Neural cell (in vitro differentiated cells): ENCODE measurements around the gene SEMA6A. TPM values are rescaled to one million over a fixed set of nuclear protein-coding genes. Genes with fewer than 3 reads are reported as not detected.

Experiments
- H2AFZ ChIP-seq: fragments of 200-600, 300-800 bp; sonication (generic), shearing (Covaris generic); 2 replicates; pipeline ENCODE4 v1.6.0; 2014; ENCODE audit warnings: low read depth, mild to moderate bottlenecking, antibody characterized with exemption, low read length, moderate library complexity
- H3F3A ChIP-seq: fragments of 200-600 bp; shearing (Covaris generic); 2 replicates; pipeline ENCODE4 v1.6.1; 2016; ENCODE audit warnings: mild to moderate bottlenecking, moderate library complexity, mixed read lengths, antibody characterized with exemption, low read length; ENCODE audit not compliant: insufficient read depth, poor library complexity, severe bottlenecking
- H3K27ac ChIP-seq: fragments of 200-600, 300-800 bp; sonication (generic), shearing (Covaris generic); 2 replicates; pipeline ENCODE4 v1.5.1; 2014; ENCODE audit warnings: mild to moderate bottlenecking, low read length, moderate library complexity
- H3K27me3 ChIP-seq: fragments of 300-800, 200-600 bp; sonication (generic), shearing (Covaris generic); 2 replicates; pipeline ENCODE4 v1.6.0; 2014; ENCODE audit warnings: mild to moderate bottlenecking, low read depth, low read length, moderate library complexity; ENCODE audit not compliant: insufficient read depth
- H3K36me3 ChIP-seq: fragments of 300-800, 200-600 bp; sonication (generic), shearing (Covaris generic); 2 replicates; pipeline ENCODE4 v1.5.1; 2014; ENCODE audit warnings: mild to moderate bottlenecking, antibody characterized with exemption, low read length, moderate library complexity; ENCODE audit not compliant: insufficient read depth
- H3K4me2 ChIP-seq: fragments of 300-800, 200-600 bp; sonication (generic), shearing (Covaris generic); 2 replicates; pipeline ENCODE4 v1.6.0; 2014; ENCODE audit warnings: mild to moderate bottlenecking, low read length
- H3K4me3 ChIP-seq: fragments of 300-800, 200-600 bp; sonication (generic), shearing (Covaris generic); 2 replicates; pipeline ENCODE4 v1.5.1; 2014; ENCODE audit warnings: mild to moderate bottlenecking, low read length, moderate library complexity
- H3K79me2 ChIP-seq: fragments of 200-600 bp; shearing (Covaris generic); replicated peaks from 2 replicates; pipeline ENCODE4 v1.6.0; 2014; ENCODE audit warnings: mild to moderate bottlenecking, low read length, moderate library complexity; ENCODE audit not compliant: insufficient read depth
- H3K9ac ChIP-seq: fragments of 300-800, 200-600 bp; sonication (generic), shearing (Covaris generic); 2 replicates; pipeline ENCODE4 v1.6.1; 2016; ENCODE audit warnings: mild to moderate bottlenecking, low read length, mixed read lengths
- H3K9me2 ChIP-seq: fragments of 200-600 bp; shearing (Covaris generic); 2 replicates; pipeline ENCODE4 v1.6.1; 2016; ENCODE audit warnings: mild to moderate bottlenecking, low read length, mixed read lengths; ENCODE audit not compliant: insufficient read depth
- H3K9me3 ChIP-seq: fragments of 200-600, 300-800 bp; sonication (generic), shearing (Covaris generic); 2 replicates; pipeline ENCODE4 v1.6.1; 2016; ENCODE audit warnings: mild to moderate bottlenecking, mixed run types, low read length, moderate library complexity, mixed read lengths
- H4K20me1 ChIP-seq: fragments of 200-600 bp; shearing (Covaris generic); 2 replicates; pipeline ENCODE4 v1.6.1; 2016; ENCODE audit warnings: mild to moderate bottlenecking, mixed run types; ENCODE audit not compliant: insufficient read depth
- CTCF ChIP-seq: fragments of 450-650 bp; IDR thresholded peaks from 2 replicates; pipeline ENCODE4 v1.5.1; 2014; ENCODE audit warnings: antibody characterized with exemption, mild to moderate bottlenecking, moderate library complexity; ENCODE audit not compliant: poor library complexity, severe bottlenecking
- EP300 ChIP-seq: fragments of 450-650 bp; conservative IDR thresholded peaks from 2 replicates; pipeline ENCODE4 v1.6.1; 2014; ENCODE audit warnings: antibody characterized with exemption, mild to moderate bottlenecking, moderate library complexity; ENCODE audit not compliant: poor library complexity, severe bottlenecking
- EZH2 ChIP-seq: fragments of 200-600, 300-800 bp; shearing (Covaris generic), sonication (generic); IDR thresholded peaks from 2 replicates; pipeline ENCODE4 v1.6.1; 2014; ENCODE audit warnings: antibody characterized with exemption, low read length, borderline replicate concordance, mild to moderate bottlenecking; ENCODE audit not compliant: insufficient read depth, poor library complexity, severe bottlenecking
- MXI1 ChIP-seq: fragments of 450-650 bp; conservative IDR thresholded peaks from 2 replicates; pipeline ENCODE4 v1.6.1; 2014; ENCODE audit warnings: antibody characterized with exemption, mild to moderate bottlenecking; ENCODE audit not compliant: poor library complexity, severe bottlenecking
- POLR2AphosphoS5 ChIP-seq: IDR thresholded peaks from 2 replicates; pipeline ENCODE4 v1.6.1; 2012
- RAD21 ChIP-seq: fragments of 450-650 bp; conservative IDR thresholded peaks from 2 replicates; pipeline ENCODE4 v1.6.1; 2014; ENCODE audit warnings: antibody characterized with exemption, mild to moderate bottlenecking, moderate library complexity
- REST ChIP-seq: IDR thresholded peaks from 2 replicates; pipeline ENCODE4 v1.6.1; 2012; ENCODE audit warnings: borderline replicate concordance
- SMC3 ChIP-seq: fragments of 450-650 bp; conservative IDR thresholded peaks from 2 replicates; pipeline ENCODE4 v1.6.1; 2014; ENCODE audit warnings: antibody characterized with exemption, mild to moderate bottlenecking, moderate library complexity; ENCODE audit not compliant: poor library complexity
- TAF1 ChIP-seq: IDR thresholded peaks from 2 replicates; pipeline ENCODE4 v1.6.1; 2012; ENCODE audit warnings: low read depth
- polyA plus RNA-seq: library from polyadenylated mRNA; depleted of rRNA; stranded (reverse); fragments of >200 nt; gene quantifications from 2 replicates; pipeline ENCODE4 v1.2.3, GENCODE V29; 2014

Gene SEMA6A
- polyA plus RNA-seq, 1 donor from 2014 or later = 6.5 TPM

GRCh38 chr5:116480894-116481510, 93.6 kb downstream of the SEMA6A start:
- Histone ChIP-seq H3K4me2 (no peak overlapping the region), H3F3A (no peaks in the 10 kb centered on the region), H3K9me2 (no peaks in the 10 kb centered on the region), H3K27me3 (no peaks in the 10 kb centered on the region), H3K9ac (no peak overlapping the region), H3K36me3 (peaks cover 16% of the 10 kb centered on the region), H3K27ac (no peak overlapping the region), H3K4me3 (no peak overlapping the region), H4K20me1 (no peaks in the 10 kb centered on the region), H2AFZ (no peak overlapping the region), H3K79me2 (no peaks in the 10 kb centered on the region), H3K9me3 (peaks cover 6% of the 10 kb centered on the region)
- TF ChIP-seq EP300 (no peak), REST (no peak), SMC3 (no peak), RAD21 (no peak), EZH2 (no peak), TAF1 (no peak), POLR2AphosphoS5 (no peak), CTCF (no peak), MXI1 (no peak)

DNA sequence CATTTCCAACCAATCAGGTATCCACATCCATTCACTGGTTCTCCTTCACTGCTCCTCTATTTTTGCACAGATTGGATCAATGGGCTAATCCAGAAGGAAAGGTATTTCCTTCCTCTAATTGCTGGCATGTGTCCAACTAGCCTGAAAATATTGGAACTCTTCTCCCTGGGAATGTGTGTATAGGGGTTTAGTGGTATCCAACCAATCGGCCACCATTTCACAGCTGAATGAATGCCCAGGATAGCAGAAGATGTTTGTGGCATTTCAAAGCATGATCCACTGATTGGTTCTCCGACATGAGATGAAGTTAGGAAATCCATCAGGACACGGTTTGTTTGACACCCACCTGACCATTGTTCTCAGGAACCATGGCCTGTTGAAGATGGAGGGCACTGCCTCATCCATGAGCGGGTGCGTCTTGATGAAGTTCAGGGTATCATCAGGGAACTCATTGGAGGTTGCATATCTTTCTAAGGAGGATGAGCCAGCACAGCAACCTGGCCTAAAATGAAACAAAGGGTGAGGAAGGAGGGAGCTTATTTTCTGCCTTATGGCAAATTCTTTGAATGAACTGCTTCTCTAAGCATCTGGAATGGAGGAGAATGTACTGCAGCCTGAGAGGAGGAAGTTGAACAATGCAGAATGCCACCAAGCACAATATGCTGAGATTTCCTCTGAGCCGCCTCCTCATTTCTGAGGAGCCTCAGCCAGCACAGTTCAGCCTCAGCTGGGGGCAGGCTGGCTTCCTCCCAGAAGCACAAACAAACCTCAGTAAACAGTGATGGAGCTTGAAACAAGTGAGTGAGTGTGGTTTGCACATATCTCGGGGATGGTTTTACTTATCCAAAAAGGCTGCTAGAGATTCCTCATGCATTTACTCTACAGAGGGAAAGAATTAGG, 94.6 kb downstream of the SEMA6A start:
- Histone ChIP-seq H3K4me2 (no peak overlapping the region), H3K4me3 (no peak overlapping the region), H4K20me1 (no peaks in the 10 kb centered on the region), H3F3A (no peaks in the 10 kb centered on the region), H3K9me2 (no peaks in the 10 kb centered on the region), H3K36me3 (peaks cover 16% of the 10 kb centered on the region), H3K79me2 (no peaks in the 10 kb centered on the region), H3K27me3 (no peaks in the 10 kb centered on the region), H2AFZ (no peak overlapping the region), H3K27ac (no peak overlapping the region), H3K9ac (no peak overlapping the region), H3K9me3 (peaks cover 6% of the 10 kb centered on the region)
- TF ChIP-seq EP300 (no peak), CTCF (no peak), EZH2 (no peak), POLR2AphosphoS5 (no peak), RAD21 (no peak), SMC3 (no peak), TAF1 (no peak), REST (no peak)
